ENCODE results near the gene RNF168.
A peak's percentile ranks its signal among the peaks of the same experiment; 100 is the strongest.

Gene RNF168

DNA sequence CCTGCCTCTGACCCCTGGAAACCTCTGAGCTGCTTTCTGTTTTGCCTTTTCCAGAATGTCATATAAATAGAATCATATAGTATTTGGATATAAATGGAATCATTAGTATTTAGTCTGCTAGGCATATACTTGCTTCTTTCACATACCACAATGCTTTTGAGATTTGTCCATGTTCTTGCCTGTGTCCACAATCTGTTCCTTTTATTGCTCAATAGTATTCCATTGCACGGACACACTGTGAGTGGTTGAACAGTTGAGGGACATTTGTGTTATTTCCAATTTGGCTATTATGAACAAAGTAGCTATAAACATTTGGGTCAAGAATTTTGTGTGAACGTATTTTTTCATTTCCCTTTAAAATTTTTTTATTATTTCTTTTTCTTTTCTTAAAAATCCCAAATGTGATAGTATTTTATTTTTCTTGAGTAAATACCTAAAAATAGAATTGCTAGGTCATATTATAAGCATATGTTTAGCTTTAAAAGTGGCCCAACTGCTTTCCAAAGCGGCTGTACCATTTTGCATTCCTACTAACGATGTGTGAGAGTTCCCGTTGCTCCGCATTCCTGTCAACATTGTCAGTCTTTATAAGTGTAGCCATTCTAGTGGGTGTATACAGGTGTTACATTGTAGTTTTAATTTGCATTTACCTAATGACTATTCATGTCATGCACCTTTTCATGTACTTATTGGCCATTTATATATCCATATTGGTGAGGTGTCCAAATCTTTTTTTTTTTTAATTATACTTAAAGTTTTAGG, 38.3 kb upstream of the RNF168 start:
- H3F3A ChIP-seq (ENCODE audit: insufficient read depth, low read length): no peaks in the 10 kb centered on the region
- no peak overlapping the region for H3K4me2 ChIP-seq (ENCODE audit: low read depth, low read length)
- no peak for DNase-seq
- no peaks in the 10 kb centered on the region for H3K27me3 ChIP-seq (replicated peaks; ENCODE audit: insufficient read depth, low read length)
- H3K9me2 ChIP-seq (replicated peaks; ENCODE audit: insufficient read depth, low read length): no peaks in the 10 kb centered on the region
- TF ChIP-seq EZH2 (optimal IDR thresholded peaks at IDR 0.05; ENCODE audit: low read depth, low read length) (no peak), CTCF (IDR thresholded peaks at IDR 0.05; ENCODE audit: low read length) (no peak), EZH2phosphoT487 (IDR thresholded peaks at IDR 0.05; ENCODE audit: low read length) (no peak)
- H3K9ac ChIP-seq (ENCODE audit: low read length): no peak overlapping the region
- no peaks in the 10 kb centered on the region for H3K9me3 ChIP-seq (replicated peaks; ENCODE audit: insufficient read depth, low read length)
- H3K36me3 ChIP-seq (replicated peaks; ENCODE audit: insufficient read depth, low read length): no peaks in the 10 kb centered on the region
- H3K79me2 ChIP-seq (ENCODE audit: low read length): no peaks in the 10 kb centered on the region
- no peak overlapping the region for H3K27ac ChIP-seq (ENCODE audit: low read length)
- H2AFZ ChIP-seq (ENCODE audit: low read length): no peak overlapping the region
- H3K4me1 ChIP-seq (ENCODE audit: low read length): no peaks in the 10 kb centered on the region
- H4K20me1 ChIP-seq (ENCODE audit: insufficient read depth, low read length): no peaks in the 10 kb centered on the region
- no peak overlapping the region for H3K4me3 ChIP-seq (ENCODE audit: low read length)

- Histone ChIP-seq H3K9me2 (replicated peaks; ENCODE audit: insufficient read depth, low read length) (no peaks in the 10 kb centered on the region), H3K27me3 (replicated peaks; ENCODE audit: insufficient read depth, low read length) (no peaks in the 10 kb centered on the region), H3K4me3 (ENCODE audit: low read length) (no peak overlapping the region), H4K20me1 (ENCODE audit: insufficient read depth, low read length) (no peaks in the 10 kb centered on the region), H3K4me1 (ENCODE audit: low read length) (no peaks in the 10 kb centered on the region), H3K4me2 (ENCODE audit: low read depth, low read length) (no peak overlapping the region), H3K9me3 (replicated peaks; ENCODE audit: insufficient read depth, low read length) (no peaks in the 10 kb centered on the region), H3K36me3 (replicated peaks; ENCODE audit: insufficient read depth, low read length) (no peaks in the 10 kb centered on the region), H2AFZ (ENCODE audit: low read length) (no peak overlapping the region), H3K9ac (ENCODE audit: low read length) (no peak overlapping the region), H3K27ac (ENCODE audit: low read length) (no peak overlapping the region), H3K79me2 (ENCODE audit: low read length) (no peaks in the 10 kb centered on the region), H3F3A (ENCODE audit: insufficient read depth, low read length) (no peaks in the 10 kb centered on the region)
- no peak for TF ChIP-seq EZH2 (optimal IDR thresholded peaks at IDR 0.05; ENCODE audit: low read depth, low read length)
- peak; percentile 87 for TF ChIP-seq CTCF (IDR thresholded peaks at IDR 0.05; ENCODE audit: low read length)
- no peak for TF ChIP-seq EZH2phosphoT487 (IDR thresholded peaks at IDR 0.05; ENCODE audit: low read length)
- peak; percentile 50 for DNase-seq
Measured at GRCh38 chr3:196537319-196537984, 33.9 kb upstream of the RNF168 start.

DNA sequence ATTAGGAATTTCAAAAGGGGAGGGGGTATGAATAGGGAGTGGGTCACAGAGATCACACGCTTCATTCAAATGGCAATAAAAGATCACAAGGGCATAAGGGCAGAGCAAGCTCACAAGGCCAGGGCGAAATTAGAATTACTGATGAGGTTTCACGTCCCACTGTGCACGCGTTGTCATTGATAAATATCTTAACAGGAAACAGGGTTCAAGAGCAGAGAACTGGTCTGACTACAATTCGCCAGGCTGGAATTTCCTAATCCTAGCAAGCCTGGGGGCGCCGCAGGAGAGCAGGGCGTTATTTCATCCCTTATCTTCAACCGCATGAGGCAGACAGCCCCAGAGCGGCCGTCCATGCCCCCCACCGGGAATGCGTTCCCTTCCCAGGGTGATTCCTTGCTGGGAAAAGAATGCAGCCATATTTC, 29.7 kb upstream of the RNF168 start:
- no peaks in the 10 kb centered on the region for H3K9me2 ChIP-seq (replicated peaks; ENCODE audit: insufficient read depth, low read length)
- no peak overlapping the region for H3K9ac ChIP-seq (ENCODE audit: low read length)
- H2AFZ ChIP-seq (ENCODE audit: low read length): no peak overlapping the region
- no peaks in the 10 kb centered on the region for H3K9me3 ChIP-seq (replicated peaks; ENCODE audit: insufficient read depth, low read length)
- no peaks in the 10 kb centered on the region for H3K4me1 ChIP-seq (ENCODE audit: low read length)
- no peak overlapping the region for H3K27ac ChIP-seq (ENCODE audit: low read length)
- H3K4me3 ChIP-seq (ENCODE audit: low read length): no peak overlapping the region
- H4K20me1 ChIP-seq (ENCODE audit: insufficient read depth, low read length): no peaks in the 10 kb centered on the region
- no peaks in the 10 kb centered on the region for H3K36me3 ChIP-seq (replicated peaks; ENCODE audit: insufficient read depth, low read length)
- DNase-seq: no peak
- no peaks in the 10 kb centered on the region for H3K27me3 ChIP-seq (replicated peaks; ENCODE audit: insufficient read depth, low read length)
- TF ChIP-seq CTCF (IDR thresholded peaks at IDR 0.05; ENCODE audit: low read length) (no peak), EZH2 (optimal IDR thresholded peaks at IDR 0.05; ENCODE audit: low read depth, low read length) (no peak), EZH2phosphoT487 (IDR thresholded peaks at IDR 0.05; ENCODE audit: low read length) (no peak)
- no peaks in the 10 kb centered on the region for H3K79me2 ChIP-seq (ENCODE audit: low read length)
- peaks cover 4% of the 10 kb centered on the region for H3F3A ChIP-seq (ENCODE audit: insufficient read depth, low read length)
- H3K4me2 ChIP-seq (ENCODE audit: low read depth, low read length): no peak overlapping the region
